GM19468 (cell line): Measurements from ENCODE around the gene SLC2A11.
A peak's percentile ranks its signal among the peaks of the same experiment; 100 is the strongest.

Source experiments
- ATAC-seq: cut with Tn5 transposase; IDR thresholded peaks from one replicate; pipeline ENCODE4 v1.9.1; 2021; ENCODE audit warnings: mild to moderate bottlenecking, moderate library complexity, moderate number of reproducible peaks; ENCODE audit not compliant: unreplicated experiment; ENCODE audit errors: extremely low read depth

Gene SLC2A11

GRCh38 chr22:23857606-23858483 is at the start of gene SLC2A11:
TSS of gene SLC2A11 (plus strand) at chr22:23857875. CDS start at chr22:23858000, 125 bp downstream.
- peak; percentile 93 for ATAC-seq

GRCh38 chr22:23812378-23812777 is 45.3 kb upstream of the SLC2A11 start:
- ATAC-seq: no peak

- no peak for ATAC-seq
Observed at GRCh38 chr22:23815541-23816155, 42.0 kb upstream of the SLC2A11 start.

- no peak for ATAC-seq
Observed at GRCh38 chr22:23816156-23816976, 41.3 kb upstream of the SLC2A11 start.

- no peak for ATAC-seq
Observed at GRCh38 chr22:23817146-23817545, 40.5 kb upstream of the SLC2A11 start.

GRCh38 chr22:23818541-23818940 is 39.1 kb upstream of the SLC2A11 start:
- no peak for ATAC-seq

- no peak for ATAC-seq
Observed at GRCh38 chr22:23820748-23821211, 36.9 kb upstream of the SLC2A11 start.

- no peak for ATAC-seq
Observed at GRCh38 chr22:23822101-23822671, 35.5 kb upstream of the SLC2A11 start.

- ATAC-seq: no peak
Observed at GRCh38 chr22:23823331-23823791, 34.3 kb upstream of the SLC2A11 start.

GRCh38 chr22:23824476-23825245 is 33.0 kb upstream of the SLC2A11 start:
- ATAC-seq: no peak

- ATAC-seq: no peak
Observed at GRCh38 chr22:23825246-23825905, 32.3 kb upstream of the SLC2A11 start.

- no peak for ATAC-seq
Observed at GRCh38 chr22:23826510-23827350, 30.9 kb upstream of the SLC2A11 start.

GRCh38 chr22:23827351-23827995 is 30.2 kb upstream of the SLC2A11 start:
- ATAC-seq: no peak

- no peak for ATAC-seq
Observed at GRCh38 chr22:23828800-23829680, 28.6 kb upstream of the SLC2A11 start.

- ATAC-seq: no peak
Observed at GRCh38 chr22:23829845-23830372, 27.8 kb upstream of the SLC2A11 start.

- ATAC-seq: no peak
Observed at GRCh38 chr22:23831261-23831660, 26.4 kb upstream of the SLC2A11 start.
